Measurements from ENCODE around the gene PHF13. TPM values are rescaled to one million over a fixed set of nuclear protein-coding genes. Genes with fewer than 3 reads are reported as not detected.

PHF13 gene
- total and polyA plus RNA-seq, 10 of the 15 experiments (the other 5 are each of a cell fraction or from before 2014, with no cell fraction given): 0.87 to 15.4 (median 5.1) TPM

- Histone ChIP-seq H3K79me2 (ENCODE audit: control insufficient read depth, insufficient read depth, low read length) (peaks cover 36% of the 10 kb centered on the region), H3K9me3 (replicated peaks; ENCODE audit: control insufficient read depth, insufficient read depth, low read length) (no peaks in the 10 kb centered on the region), H3K27me3 (replicated peaks in 1 of 2; ENCODE audit: control insufficient read depth in 2 of 2, insufficient read depth in 2 of 2, low read length in 1 of 2) (no peaks in the 10 kb centered on the region), H3K4me1 (ENCODE audit: control insufficient read depth, insufficient read depth, low read length) (peaks cover 13% of the 10 kb centered on the region), H2AFZ (ENCODE audit: control insufficient read depth, low read depth, low read length) (peak overlapping the region; percentile 70), H3K9ac (ENCODE audit: control insufficient read depth, insufficient read depth, low read length) (peak overlapping the region; percentile 84), H4K20me1 (ENCODE audit: control insufficient read depth, insufficient read depth) (no peaks in the 10 kb centered on the region), H3K36me3 (ENCODE audit: control insufficient read depth in 2 of 2, insufficient read depth in 2 of 2, low read length in 1 of 2) (peaks cover 0 to 2% of the 10 kb centered on the region in 2 experiments; a peak in 1 of 4 replicates), H3K4me2 (ENCODE audit: control insufficient read depth, insufficient read depth) (peak overlapping the region; percentile 100), H3K27ac (ENCODE audit: control insufficient read depth, insufficient read depth) (peak overlapping the region; percentile 79), H3K4me3 (peak overlapping the region; percentile 94)
- SMC1A ChIA-PET (ENCODE audit: uncharacterized antibody, unreplicated experiment): interaction anchor here (0.9 kb wide), 1 partner anchor 9 kb away, joined by 3 read pairs; no protein-coding TSS in a partner anchor
- no peak for FAIRE-seq
- RAD21 ChIA-PET (ENCODE audit: unreplicated experiment): no interaction called here
- 3% methylated on average over 36 of the region's 36 CpGs for whole genome bisulfite sequencing (ENCODE audit: insufficient coverage, insufficient replicate concordance, low lambda C conversion rate, missing lambda C conversion rate)
- CTCF ChIA-PET: interaction anchor here (1.0 to 5.4 kb wide), 2 partner anchors 9 to 49 kb away, joined by 3 to 39 read pairs; partner anchors contain the start of genes NOL9 and TAS1R1
- BruUV-seq (replicated peaks): no TSS peak
- ATAC-seq: peak; percentile 42
- intact Hi-C loops (cut with micrococcal nuclease; ENCODE audit: unreplicated experiment): no loop called here
- POLR2A ChIA-PET: interaction anchor here (0.9 kb wide), 2 partner anchors 9 to 13 kb away, joined by 3 read pairs; no protein-coding TSS in a partner anchor
- no peak for DNase-seq (ENCODE audit: low read depth, low spot score)
- in situ Hi-C loops (cut with MboI): no loop called here
- TF ChIP-seq STAT1 (conservative IDR thresholded peaks at IDR 0.05) (no peak), RELA (IDR thresholded peaks at IDR 0.05; ENCODE audit: borderline replicate concordance, partially characterized antibody) (no peak), PKNOX1 (IDR thresholded peaks at IDR 0.05) (no peak), NR2F1 (conservative IDR thresholded peaks at IDR 0.05) (no peak), EGR1 (IDR thresholded peaks at IDR 0.05; ENCODE audit: borderline replicate concordance in 1 of 2, low read depth in 2 of 2, low read length in 2 of 2) (no peak), TCF7 (IDR thresholded peaks at IDR 0.05; ENCODE audit: borderline replicate concordance) (no peak), SMAD5 (IDR thresholded peaks at IDR 0.05; ENCODE audit: low read depth) (no peak), POLR2A (IDR thresholded peaks at IDR 0.05; ENCODE audit: low read depth, low read length) (peak; percentile 36; the same call in 1 of the 2 replicates), ZZZ3 (IDR thresholded peaks at IDR 0.05; ENCODE audit: control insufficient read depth, insufficient read length, low read depth) (no peak), SMAD1 (IDR thresholded peaks at IDR 0.05; ENCODE audit: low read depth, partially characterized antibody) (no peak), EZH2 (IDR thresholded peaks at IDR 0.05; ENCODE audit: borderline replicate concordance, control insufficient read depth, low read depth, low read length) (no peak), BCLAF1 (IDR thresholded peaks at IDR 0.05) (no peak), E2F4 (IDR thresholded peaks at IDR 0.05; ENCODE audit: low read depth, low read length) (no peak), SP1 (IDR thresholded peaks at IDR 0.05; ENCODE audit: low read depth, low read length) (no peak), IKZF2 (IDR thresholded peaks at IDR 0.05) (no peak), FOXK2 (IDR thresholded peaks at IDR 0.05) (no peak)
Measured at GRCh38 chr1:6603238-6603914, 10.2 kb upstream of the PHF13 start.
